Hepatocyte (in vitro differentiated cells): ENCODE results near the gene ZNF518A.

Experiments used
- CTCF ChIP-seq: fragments of 200-600 bp; sonication (generic); IDR thresholded peaks from 2 replicates; pipeline ENCODE4 v1.5.1; 2016; ENCODE audit warnings: antibody characterized with exemption, mild to moderate bottlenecking; ENCODE audit not compliant: poor library complexity
- EZH2 ChIP-seq: fragments of 200-600 bp; sonication (generic); IDR thresholded peaks from 2 replicates; pipeline ENCODE4 v1.6.1; 2016; ENCODE audit warnings: antibody characterized with exemption, mild to moderate bottlenecking, borderline replicate concordance
- EZH2phosphoT487 ChIP-seq: fragments of 200-600 bp; sonication (generic); IDR thresholded peaks from one replicate; pipeline ENCODE4 v1.6.1; 2018; ENCODE audit warnings: antibody characterized with exemption, mild to moderate bottlenecking, low read depth, moderate library complexity; ENCODE audit not compliant: unreplicated experiment, severe bottlenecking

GRCh38 chr10:96205580-96205979 is 75.5 kb downstream of the ZNF518A start:
- TF ChIP-seq CTCF: no peak
- no peak for TF ChIP-seq EZH2
- no peak for TF ChIP-seq EZH2phosphoT487
